Activated CD8-positive, alpha-beta memory T cell treated with anti-CD3 and anti-CD28 coated beads, Interleukin-2, amount 50 U/mL, for 24 hours (primary cell): ENCODE data around the gene STK33.

Experiments used
- DNase-seq: peaks from one replicate; pipeline ENCODE4 v3.0.0-alpha.2; 2020; ENCODE audit errors: extremely low read depth

The STK33 gene

GRCh38 chr11:8373519-8374432, 220.3 kb downstream of the STK33 start:
- no peak for DNase-seq

DNA sequence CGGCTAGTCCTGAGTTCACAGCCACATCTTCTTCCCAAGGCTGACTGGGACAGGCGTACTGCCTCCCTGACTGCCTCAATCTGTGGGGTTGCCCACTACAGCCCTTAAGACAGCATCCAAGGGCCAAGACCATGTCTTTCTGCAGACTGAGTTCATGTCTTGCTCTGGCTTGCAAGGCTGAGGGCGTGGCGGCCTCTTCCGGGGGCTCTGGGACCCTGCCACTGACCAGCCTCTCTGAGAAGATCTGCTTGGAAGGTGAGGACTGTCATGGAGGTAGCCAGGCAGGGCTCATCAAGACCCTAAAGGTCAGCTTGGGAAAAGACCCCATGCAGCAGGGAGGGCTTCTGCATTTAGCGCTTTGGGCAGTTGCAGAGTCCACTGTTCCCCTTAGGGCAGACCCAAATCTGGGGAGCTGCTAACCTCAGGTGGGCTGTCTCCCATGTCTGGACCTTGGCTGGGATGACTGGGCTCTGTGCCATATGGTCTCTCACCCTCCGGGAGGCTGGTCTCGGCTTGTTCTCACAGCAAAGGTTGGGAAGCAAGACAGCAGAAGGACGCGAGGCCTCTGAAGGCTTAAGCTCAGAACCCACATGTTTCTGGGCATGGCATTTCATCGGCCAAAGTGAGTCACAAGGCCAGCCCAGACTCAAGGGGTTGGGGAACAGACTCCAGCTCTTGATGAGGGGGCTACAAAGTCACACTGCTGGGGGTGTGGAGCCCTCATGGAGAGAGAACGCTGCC, 221.2 kb downstream of the STK33 start:
- no peak for DNase-seq

DNA sequence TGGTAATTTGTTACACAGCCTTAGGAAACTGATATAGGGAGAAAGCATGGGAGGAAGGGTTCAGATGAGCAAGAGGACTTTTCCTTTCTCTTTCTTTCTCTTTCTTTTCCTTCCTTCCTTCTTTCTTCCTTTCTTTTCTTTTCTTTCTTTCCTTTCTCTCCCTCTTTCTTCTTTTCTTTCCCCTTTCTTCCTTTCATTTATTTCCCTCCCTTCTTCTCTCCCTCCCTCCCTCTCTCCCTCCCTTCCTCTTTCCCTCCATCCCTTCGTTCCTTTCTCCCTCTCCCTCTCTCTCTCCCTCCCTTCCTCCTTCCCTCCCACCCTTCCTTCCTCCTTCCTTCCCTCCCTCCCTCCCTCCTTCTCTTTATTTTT, 222.5 kb downstream of the STK33 start:
- DNase-seq: no peak

DNA sequence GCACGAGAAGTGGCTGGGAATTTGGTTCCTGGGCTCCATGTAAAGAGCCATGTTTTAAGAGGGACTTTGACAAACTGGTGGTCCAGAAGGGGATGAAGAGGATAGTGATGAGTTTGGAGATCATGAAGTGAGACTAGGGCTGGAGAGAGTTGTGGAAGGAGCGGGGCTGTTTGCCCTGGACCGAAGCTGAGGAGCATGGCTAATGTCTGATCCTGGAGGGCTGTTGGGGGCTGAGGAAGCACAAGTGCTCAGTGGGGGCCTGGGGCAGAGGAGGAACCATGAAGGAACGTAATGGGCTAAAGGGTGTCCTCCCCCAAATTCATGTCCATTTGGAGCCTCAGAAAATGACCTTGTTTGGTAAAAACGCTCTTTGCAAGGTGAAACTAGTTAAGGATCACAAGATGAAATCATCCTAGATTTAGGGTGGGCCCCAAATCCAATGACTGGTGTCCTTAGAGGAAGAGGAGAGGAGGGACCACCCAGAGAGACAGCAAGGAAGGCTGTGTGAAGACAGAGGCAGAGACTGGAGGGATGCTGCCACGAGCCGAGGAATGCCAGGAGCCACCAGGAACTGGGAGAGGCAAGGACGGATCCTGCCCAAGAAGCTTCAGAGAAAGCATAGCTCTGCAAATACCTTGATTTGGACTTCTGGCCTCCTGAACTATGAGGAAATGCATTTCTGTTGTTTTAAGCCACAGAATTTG, 223.1 kb downstream of the STK33 start:
- no peak for DNase-seq

GRCh38 chr11:8369592-8370205, 224.3 kb downstream of the STK33 start:
- no peak for DNase-seq

DNA sequence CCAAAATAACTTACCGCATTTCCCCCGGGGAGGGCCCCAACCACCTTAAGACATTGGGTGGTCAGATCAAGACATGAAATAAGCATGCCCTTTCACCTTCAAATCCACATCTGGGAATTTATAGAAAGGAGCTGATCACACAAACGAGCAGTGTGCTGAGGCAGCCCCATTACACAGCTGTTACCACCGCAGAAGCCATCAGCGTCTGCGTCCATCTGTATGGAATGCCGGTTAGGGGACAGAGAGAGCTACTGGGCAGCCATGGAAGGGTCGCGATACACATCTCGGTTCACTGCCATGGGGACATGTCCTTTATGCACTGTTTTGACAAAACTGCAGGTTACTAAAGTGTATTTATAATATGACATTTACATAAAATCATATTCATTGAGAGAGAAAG, 225.3 kb downstream of the STK33 start:
- DNase-seq: no peak

DNA sequence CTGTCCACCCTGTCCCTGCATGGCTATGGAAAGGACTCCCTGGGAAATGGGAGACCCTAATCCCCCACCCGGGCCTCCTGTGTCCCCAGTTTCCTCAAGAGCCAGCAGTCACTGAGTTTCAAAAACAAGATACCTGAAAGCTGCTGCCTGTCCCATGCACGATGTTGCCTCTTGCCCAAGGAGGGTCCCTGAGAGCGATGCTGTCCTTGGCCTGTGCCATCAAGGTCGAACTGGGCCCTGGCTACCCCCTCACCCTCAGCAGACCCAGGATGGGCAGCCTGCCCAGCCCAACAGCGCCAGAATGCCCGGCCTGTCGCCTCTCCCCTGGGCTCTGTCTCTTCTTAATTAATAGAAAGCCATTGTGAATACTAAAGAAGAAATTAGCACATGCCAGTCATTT, 225.8 kb downstream of the STK33 start:
- DNase-seq: no peak

- no peak for DNase-seq
Observed at GRCh38 chr11:8366316-8366715, 227.7 kb downstream of the STK33 start.

DNA sequence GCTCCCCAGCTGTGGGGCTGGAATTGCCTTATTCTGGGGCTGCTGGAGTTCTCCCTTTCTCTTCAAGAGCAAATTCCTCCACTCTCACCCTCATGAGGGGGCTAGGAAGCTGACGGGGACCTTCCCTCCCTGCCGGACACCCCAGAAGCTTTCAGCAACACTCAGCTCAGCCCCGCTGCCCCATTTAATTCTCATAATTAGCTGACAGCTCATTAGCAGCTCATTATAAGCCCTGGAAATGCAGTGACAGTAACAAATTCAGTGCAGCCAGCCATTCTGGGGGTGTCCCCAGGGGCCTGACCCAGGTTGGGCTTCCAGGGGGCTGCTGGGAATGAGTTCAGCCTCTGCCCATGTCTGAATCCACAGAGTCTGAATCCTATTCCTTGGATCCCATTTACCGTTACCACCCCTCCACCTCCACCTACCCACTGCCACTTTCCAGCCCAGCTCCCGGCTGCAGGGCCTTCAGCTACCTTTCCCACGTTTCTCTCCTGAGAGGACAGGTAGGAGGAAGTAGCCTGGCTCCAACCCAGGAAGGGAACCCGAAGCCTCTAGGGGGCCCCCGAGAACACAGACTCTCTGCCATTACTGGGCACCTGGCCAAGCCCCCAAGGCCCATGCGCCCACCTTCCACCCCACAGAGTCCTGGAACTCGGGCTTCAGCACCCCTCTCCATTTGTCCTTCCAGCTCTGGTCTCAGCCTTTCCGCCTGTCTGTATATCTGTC, 228.6 kb downstream of the STK33 start:
- DNase-seq: no peak

DNA sequence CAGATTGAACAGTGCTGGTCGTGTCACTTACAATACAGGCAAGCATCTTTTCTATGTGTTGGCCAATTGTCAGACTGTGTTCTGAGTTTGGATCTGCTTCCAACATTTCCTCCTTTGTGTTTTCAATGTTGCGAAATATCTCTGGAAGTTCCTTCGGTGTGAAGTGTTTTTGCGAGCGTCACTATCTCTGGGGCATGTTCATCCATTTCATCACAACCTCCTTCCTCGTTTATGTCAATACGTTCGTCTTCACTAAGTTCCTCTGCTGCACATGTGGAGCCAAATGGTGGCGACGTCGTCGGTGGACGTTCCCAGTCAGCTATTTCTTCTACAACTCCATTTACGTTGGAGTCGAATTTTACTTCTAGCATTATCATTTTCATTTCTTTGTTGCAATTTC, 230.1 kb downstream of the STK33 start:
- DNase-seq: no peak

- DNase-seq: no peak
Observed at GRCh38 chr11:8362899-8363298, 231.1 kb downstream of the STK33 start.

GRCh38 chr11:8362491-8362890, 231.5 kb downstream of the STK33 start:
- no peak for DNase-seq

DNA sequence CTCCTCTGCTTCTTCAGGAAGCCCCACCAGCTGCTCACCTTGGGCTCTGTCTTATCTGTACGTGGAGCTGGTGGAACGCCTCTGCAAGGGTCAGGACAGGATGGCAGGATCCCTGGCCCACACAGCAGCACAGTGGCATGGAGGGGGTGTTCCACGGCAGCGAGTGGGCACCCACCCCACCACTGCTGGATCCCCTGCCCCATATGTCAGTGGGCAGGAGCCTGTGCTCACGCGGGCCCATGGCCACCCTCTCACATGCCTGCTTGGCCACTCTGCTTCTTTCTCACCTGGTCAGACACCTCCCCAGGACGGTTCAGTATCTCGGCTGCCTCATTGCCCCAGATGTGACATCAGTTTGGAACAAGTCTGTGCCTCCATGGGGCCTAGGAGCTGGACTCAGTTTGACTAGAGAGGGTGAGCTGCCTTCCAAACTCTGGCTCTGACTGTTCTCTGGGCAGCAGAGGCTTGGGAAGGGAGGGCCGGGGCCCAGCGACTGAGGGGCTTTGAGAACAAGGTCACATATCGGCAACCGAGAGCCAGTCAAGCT, 232.3 kb downstream of the STK33 start:
- no peak for DNase-seq

- DNase-seq: no peak
Observed at GRCh38 chr11:8361206-8361605, 232.8 kb downstream of the STK33 start.

- DNase-seq: no peak
Observed at GRCh38 chr11:8360086-8360828, 233.8 kb downstream of the STK33 start.

- no peak for DNase-seq
Observed at GRCh38 chr11:8359521-8359920, 234.5 kb downstream of the STK33 start.

GRCh38 chr11:8357891-8358566, 236.0 kb downstream of the STK33 start:
- no peak for DNase-seq

GRCh38 chr11:8357505-8357888, 236.5 kb downstream of the STK33 start:
- DNase-seq: no peak

DNA sequence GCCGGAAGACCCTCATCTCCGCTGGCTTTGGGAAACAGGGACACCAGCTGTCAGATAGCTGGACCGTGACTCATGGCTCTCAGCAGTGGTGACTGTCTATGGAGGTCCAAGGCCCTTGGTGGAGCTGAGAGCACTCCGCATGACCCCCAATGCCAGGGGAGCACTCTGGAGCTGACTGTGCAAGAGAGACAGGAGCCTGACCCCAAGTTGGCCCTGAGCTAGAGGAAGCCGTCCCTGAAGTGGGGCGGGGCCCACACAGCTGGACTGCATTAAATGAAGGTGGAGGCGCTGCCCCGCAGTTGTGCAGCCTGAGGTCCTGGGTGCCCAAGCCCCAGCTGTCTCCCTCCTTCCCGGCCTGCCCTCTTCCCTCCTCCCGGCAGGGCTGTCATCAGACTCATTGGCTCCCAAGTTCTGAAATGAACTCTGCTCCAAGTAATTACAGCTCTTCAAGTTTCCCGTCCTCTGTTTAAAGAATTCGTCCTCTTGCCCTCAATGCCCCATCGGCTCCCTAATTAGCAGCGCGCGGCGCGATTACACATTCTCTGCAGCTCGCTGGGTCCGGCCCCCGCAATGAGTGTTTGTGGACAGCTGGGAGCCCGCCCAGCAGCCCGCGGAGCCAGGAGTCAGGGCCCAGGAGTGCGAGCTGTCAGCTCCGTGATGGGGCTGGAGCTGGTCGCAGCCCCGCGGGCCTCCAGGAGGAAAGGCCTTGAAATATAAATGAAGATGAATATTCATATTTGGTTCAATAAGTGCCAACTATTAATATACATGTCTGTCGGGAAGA, 237.1 kb downstream of the STK33 start:
- DNase-seq: no peak
